CD4-positive, alpha-beta T cell treated with Interleukin-15 for 1 hour (primary cell): ENCODE data around the gene C6orf120.
A peak's percentile ranks its signal among the peaks of the same experiment; 100 is the strongest.

Experiments used
- DNase-seq: peaks from one replicate; pipeline ENCODE4 v3.0.0-alpha.2; 2020

C6orf120 gene

GRCh38 chr6:169725125-169726048 is 23.5 kb downstream of the C6orf120 start:
- peak; percentile 50 for DNase-seq

GRCh38 chr6:169726049-169726400 is 24.1 kb downstream of the C6orf120 start:
- DNase-seq: no peak

- no peak for DNase-seq
These were observed 25.0 kb downstream of the C6orf120 start for GRCh38 chr6:169726963-169727362.

- DNase-seq: no peak
These were observed 28.0 kb downstream of the C6orf120 start for GRCh38 chr6:169729961-169730360.

GRCh38 chr6:169738204-169738975 is 36.5 kb downstream of the C6orf120 start:
- DNase-seq: no peak

- no peak for DNase-seq
These were observed 37.1 kb downstream of the C6orf120 start for GRCh38 chr6:169738976-169739529.

- no peak for DNase-seq
These were observed 39.4 kb downstream of the C6orf120 start for GRCh38 chr6:169741344-169741743.

GRCh38 chr6:169745405-169745804 is 43.5 kb downstream of the C6orf120 start:
- DNase-seq: no peak

- DNase-seq: no peak
These were observed 44.6 kb downstream of the C6orf120 start for GRCh38 chr6:169746556-169746955.

- DNase-seq: peak; percentile 92
These were observed 49.5 kb downstream of the C6orf120 start, which contains the start of the genes DYNLT2 and ERMARD for GRCh38 chr6:169751242-169752073. Gene DYNLT2 (minus strand): TSS chr6:169751572. CDS start chr6:169751458, 114 bp downstream. Gene ERMARD (plus strand): TSS chr6:169751622. CDS start chr6:169751658, 36 bp downstream.

GRCh38 chr6:169752074-169752623 is 50.2 kb downstream of the C6orf120 start:
- no peak for DNase-seq
